ENCODE results near the gene CDNF.

Gene CDNF

DNA sequence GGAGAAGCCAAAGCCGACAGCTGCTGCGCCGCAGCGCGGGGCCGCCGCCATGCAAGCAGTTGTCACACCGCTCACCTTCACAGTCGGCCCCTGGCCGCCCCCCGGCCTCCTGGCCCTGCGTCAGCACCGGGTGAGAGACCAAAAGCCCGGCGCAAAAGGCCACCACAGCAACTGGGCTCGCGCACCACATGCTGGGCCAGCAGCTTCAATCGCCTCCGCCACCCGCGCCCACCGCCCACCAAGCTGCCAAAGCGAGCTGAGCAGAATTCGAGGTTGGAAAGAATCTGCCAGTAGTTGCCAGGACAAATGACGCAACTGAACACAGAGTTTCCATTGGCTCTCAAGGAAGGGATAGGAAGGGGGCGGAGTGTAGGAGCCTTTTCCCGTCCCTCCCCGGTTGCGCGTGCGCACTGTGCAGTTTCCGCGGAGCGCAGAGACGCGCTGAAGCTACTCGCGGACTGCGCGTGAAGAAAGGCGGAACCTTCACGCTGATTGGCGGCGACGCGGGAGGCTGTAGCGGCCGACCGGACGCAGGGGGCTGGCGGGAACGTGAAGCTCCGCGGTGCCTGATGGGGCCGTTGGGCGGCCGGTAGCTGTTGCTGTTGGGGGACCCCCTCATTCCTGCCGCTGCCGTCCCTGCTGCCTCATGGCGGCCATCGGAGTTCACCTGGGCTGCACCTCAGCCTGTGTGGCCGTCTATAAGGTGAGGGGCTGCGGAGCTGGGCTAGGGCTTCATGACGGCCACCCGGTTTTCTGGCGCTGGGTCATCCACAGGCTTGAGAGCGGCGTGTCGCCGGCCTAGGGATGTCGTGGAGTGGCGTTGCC, at the start of gene CDNF, which contains the start of the genes HSPA14 and MSANTD7:
Gene CDNF (minus strand): TSS at position 281 of the 825 bp plus-strand sequence. CDS start 91 bp downstream, at position 190.
Gene HSPA14 (plus strand): TSS at position 550 of the 825 bp plus-strand sequence. CDS start 97 bp downstream, at position 647.
Gene MSANTD7 (plus strand): TSS at position 550 of the 825 bp plus-strand sequence. CDS start 3,979 bp downstream, outside the sequence.
- TF ChIP-seq, protein P1, sequence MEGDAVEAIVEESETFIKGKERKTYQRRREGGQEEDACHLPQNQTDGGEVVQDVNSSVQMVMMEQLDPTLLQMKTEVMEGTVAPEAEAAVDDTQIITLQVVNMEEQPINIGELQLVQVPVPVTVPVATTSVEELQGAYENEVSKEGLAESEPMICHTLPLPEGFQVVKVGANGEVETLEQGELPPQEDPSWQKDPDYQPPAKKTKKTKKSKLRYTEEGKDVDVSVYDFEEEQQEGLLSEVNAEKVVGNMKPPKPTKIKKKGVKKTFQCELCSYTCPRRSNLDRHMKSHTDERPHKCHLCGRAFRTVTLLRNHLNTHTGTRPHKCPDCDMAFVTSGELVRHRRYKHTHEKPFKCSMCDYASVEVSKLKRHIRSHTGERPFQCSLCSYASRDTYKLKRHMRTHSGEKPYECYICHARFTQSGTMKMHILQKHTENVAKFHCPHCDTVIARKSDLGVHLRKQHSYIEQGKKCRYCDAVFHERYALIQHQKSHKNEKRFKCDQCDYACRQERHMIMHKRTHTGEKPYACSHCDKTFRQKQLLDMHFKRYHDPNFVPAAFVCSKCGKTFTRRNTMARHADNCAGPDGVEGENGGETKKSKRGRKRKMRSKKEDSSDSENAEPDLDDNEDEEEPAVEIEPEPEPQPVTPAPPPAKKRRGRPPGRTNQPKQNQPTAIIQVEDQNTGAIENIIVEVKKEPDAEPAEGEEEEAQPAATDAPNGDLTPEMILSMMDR (IDR thresholded peaks at IDR 0.05; ENCODE audit: low read length, missing control alignments), result no peak
- peak; percentile 100 for DNase-seq (ENCODE audit: low read depth)
- H3K4me3 ChIP-seq (replicated peaks; ENCODE audit: low read depth, low read length), result peak within 1 kb of the TSS; percentile 95

DNA sequence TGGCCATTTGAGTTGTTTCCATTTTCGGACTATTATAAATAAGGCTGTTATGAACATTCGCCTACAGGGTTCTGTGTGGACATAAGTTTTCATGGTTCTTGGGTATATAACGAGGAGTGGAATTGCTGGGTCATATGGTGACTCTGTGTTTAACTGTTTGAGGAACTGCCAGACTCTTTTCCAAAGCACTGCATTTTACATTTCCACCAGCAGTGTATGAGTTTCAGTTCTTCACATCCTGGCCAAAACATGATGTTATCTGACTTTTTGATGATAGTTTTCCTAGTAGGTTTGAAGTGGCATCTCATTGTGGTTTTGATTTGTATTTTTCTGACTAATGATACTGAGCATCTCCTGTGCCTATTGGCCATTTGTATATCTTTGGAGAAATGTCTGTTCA, 46.2 kb upstream of the CDNF start:
- no peak for DNase-seq (ENCODE audit: low read depth)
- H3K4me3 ChIP-seq (replicated peaks; ENCODE audit: low read depth, low read length), result no peak overlapping the region
- TF ChIP-seq, protein P1 (IDR thresholded peaks at IDR 0.05; ENCODE audit: low read length, missing control alignments), result no peak

DNA sequence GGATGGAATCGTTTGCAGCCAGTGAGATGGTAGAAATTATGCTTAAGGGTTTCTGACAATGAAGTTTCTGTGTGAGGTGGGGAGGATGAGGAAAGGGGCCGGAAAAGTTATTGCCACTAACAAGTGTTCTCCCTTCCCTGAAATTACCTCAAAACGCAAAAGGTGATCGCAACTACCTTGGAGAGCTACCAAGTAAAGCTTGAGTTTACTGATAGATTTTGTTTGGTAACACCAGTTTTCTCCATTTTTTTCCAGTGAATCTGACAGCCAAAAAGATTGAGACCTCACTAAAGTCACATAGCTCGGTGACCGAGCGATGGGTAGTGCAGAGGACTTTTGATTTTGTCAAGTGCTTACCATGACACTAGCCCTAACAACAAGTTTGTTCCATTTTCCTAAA, 42.4 kb upstream of the CDNF start:
- H3K4me3 ChIP-seq (replicated peaks; ENCODE audit: low read depth, low read length), result peak overlapping the region; percentile 78
- DNase-seq (ENCODE audit: low read depth), result peak; percentile 10
- TF ChIP-seq, protein P1 (IDR thresholded peaks at IDR 0.05; ENCODE audit: low read length, missing control alignments), result no peak

DNA sequence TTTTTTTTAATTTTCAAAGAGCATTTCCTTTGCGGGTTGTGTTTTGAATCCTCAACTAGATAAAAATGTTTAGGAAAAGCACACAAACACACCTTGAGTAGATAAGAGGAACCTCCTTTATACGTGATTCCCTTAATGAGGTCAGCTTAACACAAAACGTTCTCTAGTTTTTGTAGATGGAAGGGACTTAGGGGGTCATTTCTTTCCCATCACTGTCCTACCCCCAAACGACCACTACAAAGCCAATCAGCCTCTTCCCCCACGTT, 42.0 kb upstream of the CDNF start:
- no peak for DNase-seq (ENCODE audit: low read depth)
- TF ChIP-seq, protein P1 (IDR thresholded peaks at IDR 0.05; ENCODE audit: low read length, missing control alignments), result no peak

DNA sequence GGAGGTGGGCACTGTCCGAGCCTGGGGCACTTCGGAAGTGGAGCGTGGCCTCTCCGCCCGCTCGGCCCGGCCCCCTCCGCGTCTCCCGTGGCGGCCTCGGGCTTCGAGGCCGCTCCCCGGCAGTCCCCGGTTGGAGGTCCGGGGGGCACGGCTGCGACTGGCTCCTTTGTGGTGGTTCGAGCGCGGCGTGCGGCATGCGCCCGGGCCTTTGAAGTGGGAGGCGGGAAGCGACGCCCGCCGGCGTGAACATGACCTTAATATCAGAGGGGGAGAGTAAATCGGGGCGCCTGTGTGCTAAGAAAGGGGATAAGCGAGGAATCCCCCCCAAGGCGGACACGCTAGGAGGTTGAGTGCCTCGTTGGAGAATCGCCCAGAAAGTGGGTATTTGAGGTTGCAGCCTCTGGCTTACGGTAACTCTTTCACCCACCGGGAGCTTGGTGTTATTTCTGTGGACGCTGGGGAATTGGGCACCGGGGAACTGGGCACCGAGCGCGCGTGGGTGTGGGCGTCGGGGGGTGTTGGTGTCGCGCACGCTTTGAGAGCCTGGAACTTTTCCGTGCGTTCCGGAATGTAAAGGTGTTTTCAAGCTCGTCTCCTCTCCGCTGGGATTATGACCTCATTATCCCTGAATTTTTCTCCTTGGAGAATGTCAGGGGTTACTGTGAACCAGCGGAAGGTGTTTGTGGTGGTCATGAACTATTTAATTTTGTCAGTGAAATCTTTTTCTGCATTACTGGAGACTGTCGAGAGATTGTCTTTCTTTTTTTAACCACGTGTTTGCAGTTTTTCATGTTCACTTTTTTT, 41.5 kb upstream of the CDNF start:
- peak overlapping the region; percentile 78 for H3K4me3 ChIP-seq (replicated peaks; ENCODE audit: low read depth, low read length)
- DNase-seq (ENCODE audit: low read depth), result no peak
- TF ChIP-seq, protein P1 (IDR thresholded peaks at IDR 0.05; ENCODE audit: low read length, missing control alignments), result no peak

More for the DNA sequence above, 42.0 kb upstream of the CDNF start:
- H3K4me3 ChIP-seq (replicated peaks; ENCODE audit: low read depth, low read length), result peak overlapping the region; percentile 78

DNA sequence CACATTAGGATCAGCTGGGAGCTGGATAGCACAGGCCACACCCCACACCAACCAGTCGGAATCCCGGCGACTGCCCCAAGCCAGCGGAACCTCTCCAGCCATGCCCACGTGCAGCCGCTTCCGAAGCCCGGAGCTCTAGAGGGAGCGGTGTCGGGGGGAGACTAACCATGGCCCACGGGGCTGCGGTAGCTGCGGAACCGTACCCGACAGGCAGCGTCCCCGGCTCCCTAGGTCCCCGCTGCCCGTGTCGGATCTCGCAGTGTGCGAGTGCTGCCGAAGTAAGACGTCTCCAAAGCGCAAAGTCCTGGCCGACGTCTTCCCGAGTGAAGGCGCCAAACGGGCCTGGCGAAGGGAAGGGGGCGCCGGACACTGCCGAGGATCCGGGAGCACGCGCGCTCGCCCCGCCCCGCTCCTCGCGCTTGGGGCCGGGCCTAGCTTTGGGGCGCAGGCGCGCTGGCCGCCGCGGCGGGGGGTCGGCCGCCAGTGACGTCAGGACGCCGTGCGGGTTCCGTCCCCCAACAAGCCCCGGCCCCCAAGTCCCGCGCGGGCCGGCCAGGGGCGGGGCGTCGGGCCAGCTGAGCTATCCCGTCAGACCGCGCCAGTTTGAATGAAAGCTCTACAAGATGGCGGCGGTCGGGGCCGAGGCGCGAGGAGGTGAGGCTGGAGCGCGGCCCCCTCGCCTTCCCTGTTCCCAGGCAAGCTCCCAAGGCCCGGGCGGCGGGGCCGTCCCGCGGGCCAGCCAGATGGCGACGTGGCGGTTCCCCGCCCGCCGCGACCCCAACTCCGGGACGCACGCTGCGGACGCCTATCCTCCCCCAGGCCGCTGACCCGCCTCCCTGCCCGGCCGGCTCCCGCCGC, 40.7 kb upstream of the CDNF start, which contains the start of gene SUV39H2:
Gene SUV39H2 (plus strand): TSS at position 601 of the 858 bp plus-strand sequence. CDS start 23 bp downstream, at position 624.
- DNase-seq (ENCODE audit: low read depth), result peak; percentile 95
- peak within 1 kb of the TSS; percentile 80 for H3K4me3 ChIP-seq (replicated peaks; ENCODE audit: low read depth, low read length)
- TF ChIP-seq, protein P1 (IDR thresholded peaks at IDR 0.05; ENCODE audit: low read length, missing control alignments), result no peak
